Endodermal cell (in vitro differentiated cells): ENCODE data around the gene SPATS2. TPM values are rescaled to one million over a fixed set of nuclear protein-coding genes. Genes with fewer than 3 reads are reported as not detected.

ENCODE experiments used
- DNase-seq: peaks from one replicate; pipeline ENCODE4 v3.0.0-alpha.2; 2017
- H3K27ac ChIP-seq: 2 replicates; pipeline ENCODE4 v1.5.1; 2013; ENCODE audit warnings: mild to moderate bottlenecking, low read depth, low read length, moderate library complexity
- H3K27me3 ChIP-seq: 2 replicates; pipeline ENCODE4 v1.6.1; 2013; ENCODE audit warnings: mild to moderate bottlenecking, low read length, moderate library complexity; ENCODE audit not compliant: insufficient read depth, control insufficient read depth, poor library complexity, severe bottlenecking
- H3K36me3 ChIP-seq: 2 replicates; pipeline ENCODE4 v1.7.0; 2013; ENCODE audit warnings: mild to moderate bottlenecking, low read length, moderate library complexity; ENCODE audit not compliant: control insufficient read depth, insufficient read depth
- H3K4me1 ChIP-seq: one replicate; pipeline ENCODE4 v1.7.0; 2013; ENCODE audit warnings: low read length; ENCODE audit not compliant: control insufficient read depth, insufficient read depth
- H3K4me3 ChIP-seq: 2 replicates; pipeline ENCODE4 v1.5.1; 2013; ENCODE audit warnings: mild to moderate bottlenecking, low read length, moderate library complexity
- H3K9ac ChIP-seq: 2 replicates; pipeline ENCODE4 v1.6.1; 2013; ENCODE audit warnings: mild to moderate bottlenecking, low read length, moderate library complexity; ENCODE audit not compliant: poor library complexity, severe bottlenecking; ENCODE audit errors: extremely low read depth
- H3K9me3 ChIP-seq: 2 replicates; pipeline ENCODE4 v1.6.1; 2013; ENCODE audit warnings: mild to moderate bottlenecking, low read length, moderate library complexity; ENCODE audit not compliant: control insufficient read depth
- H3K27ac Mint-ChIP-seq: 2 replicates; pipeline ENCODE4 v1.8.0; 2020; ENCODE audit warnings: mixed read lengths
- H3K27me3 Mint-ChIP-seq: 2 replicates; pipeline ENCODE4 v1.8.0; 2021; ENCODE audit warnings: mild to moderate bottlenecking, mixed read lengths; ENCODE audit not compliant: insufficient read depth
- H3K36me3 Mint-ChIP-seq: 2 replicates; pipeline ENCODE4 v1.8.0; 2020; ENCODE audit warnings: low read depth, mixed read lengths
- H3K4me1 Mint-ChIP-seq: 2 replicates; pipeline ENCODE4 v1.8.0; 2020; ENCODE audit warnings: mixed read lengths
- H3K4me3 Mint-ChIP-seq: 2 replicates; pipeline ENCODE4 v1.8.0; 2020; ENCODE audit warnings: mild to moderate bottlenecking, moderate library complexity, mixed read lengths
- H3K9me3 Mint-ChIP-seq: 2 replicates; pipeline ENCODE4 v1.8.0; 2020; ENCODE audit warnings: mild to moderate bottlenecking, mixed read lengths
- WGBS, 2 experiments: methylation state at CpG; one replicate each; pipeline versions ENCODE4 v1.1.5 to v1.1.7; 2013; ENCODE audit warnings: missing lambda C conversion rate in 2 of 2, mixed read lengths in 1 of 2; ENCODE audit not compliant: insufficient coverage in 1 of 2, insufficient read length in 1 of 2; 5-methylcytosine and 5-hydroxymethylcytosine counted together
- total RNA-seq, 2 donors: library from RNA; stranded (reverse); fragmentation: NEBNext Ultra II Directional in 1 of 2; extraction: Animal tissue kit (Norgen Biotek cat#: 25700) in 1 of 2; gene quantifications; 2 replicates in 1 of 2; 3 replicates in 1 of 2; pipeline ENCODE4 v1.2.1, GENCODE V29; 2021
- TF ChIP-seq, protein P1 (sequence below): fragments of 200-600 bp; sonication (generic); conservative IDR thresholded peaks from 2 replicates; pipeline ENCODE4 v1.5.0; 2021; ENCODE audit warnings: antibody characterized with exemption, mild to moderate bottlenecking

SPATS2 gene
- total RNA-seq, 2 donors from 2014 or later: 50.2 to 64.8 TPM

DNA sequence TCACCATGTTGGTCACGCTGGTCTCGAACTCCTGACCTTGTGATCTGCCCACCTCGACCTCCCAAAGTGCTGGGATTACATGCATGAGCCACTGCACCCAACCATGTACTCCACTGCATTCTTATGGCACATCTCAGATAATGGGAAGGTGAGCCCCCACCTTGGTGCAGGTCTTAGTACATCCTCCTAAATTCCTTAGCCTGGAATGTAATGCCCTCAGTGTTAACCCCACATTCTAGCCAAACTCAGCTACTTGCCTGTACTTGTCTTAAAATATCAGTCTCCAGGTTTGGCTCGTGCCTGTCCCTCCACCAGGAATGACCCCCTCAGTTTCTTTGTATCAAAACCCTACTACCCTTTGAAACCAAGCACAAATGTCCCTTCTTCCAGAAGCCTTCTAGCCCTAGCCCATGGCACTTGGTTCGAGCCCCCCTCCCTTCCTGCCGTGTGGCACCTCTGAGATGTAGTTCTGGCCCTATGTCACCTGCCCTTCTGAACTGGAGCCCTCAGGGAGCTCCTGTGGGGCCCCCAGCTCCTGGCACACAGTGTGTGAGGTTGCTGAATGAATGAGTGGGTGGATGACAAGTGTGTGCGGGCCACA lies 179.9 kb downstream of the SPATS2 start:
- H3K9me3 Mint-ChIP-seq: no peaks in the 10 kb centered on the region
- WGBS, 2 experiments: 88 to 100% methylated on average over 4 to 7 of the region's 7 CpGs
- H3K4me3 Mint-ChIP-seq: no peak overlapping the region
- TF ChIP-seq, protein P1, sequence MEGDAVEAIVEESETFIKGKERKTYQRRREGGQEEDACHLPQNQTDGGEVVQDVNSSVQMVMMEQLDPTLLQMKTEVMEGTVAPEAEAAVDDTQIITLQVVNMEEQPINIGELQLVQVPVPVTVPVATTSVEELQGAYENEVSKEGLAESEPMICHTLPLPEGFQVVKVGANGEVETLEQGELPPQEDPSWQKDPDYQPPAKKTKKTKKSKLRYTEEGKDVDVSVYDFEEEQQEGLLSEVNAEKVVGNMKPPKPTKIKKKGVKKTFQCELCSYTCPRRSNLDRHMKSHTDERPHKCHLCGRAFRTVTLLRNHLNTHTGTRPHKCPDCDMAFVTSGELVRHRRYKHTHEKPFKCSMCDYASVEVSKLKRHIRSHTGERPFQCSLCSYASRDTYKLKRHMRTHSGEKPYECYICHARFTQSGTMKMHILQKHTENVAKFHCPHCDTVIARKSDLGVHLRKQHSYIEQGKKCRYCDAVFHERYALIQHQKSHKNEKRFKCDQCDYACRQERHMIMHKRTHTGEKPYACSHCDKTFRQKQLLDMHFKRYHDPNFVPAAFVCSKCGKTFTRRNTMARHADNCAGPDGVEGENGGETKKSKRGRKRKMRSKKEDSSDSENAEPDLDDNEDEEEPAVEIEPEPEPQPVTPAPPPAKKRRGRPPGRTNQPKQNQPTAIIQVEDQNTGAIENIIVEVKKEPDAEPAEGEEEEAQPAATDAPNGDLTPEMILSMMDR: no peak
- H3K36me3 Mint-ChIP-seq: no peaks in the 10 kb centered on the region
- no peak overlapping the region for H3K27ac Mint-ChIP-seq
- Histone ChIP-seq H3K27ac (no peak overlapping the region), H3K4me1 (peaks cover 7% of the 10 kb centered on the region), H3K36me3 (no peaks in the 10 kb centered on the region), H3K9me3 (no peaks in the 10 kb centered on the region), H3K4me3 (no peak overlapping the region), H3K9ac (no peak overlapping the region), H3K27me3 (peaks cover 69% of the 10 kb centered on the region)
- H3K4me1 Mint-ChIP-seq: peaks cover 24% of the 10 kb centered on the region
- H3K27me3 Mint-ChIP-seq: peaks cover 88% of the 10 kb centered on the region
- DNase-seq: no peak

DNA sequence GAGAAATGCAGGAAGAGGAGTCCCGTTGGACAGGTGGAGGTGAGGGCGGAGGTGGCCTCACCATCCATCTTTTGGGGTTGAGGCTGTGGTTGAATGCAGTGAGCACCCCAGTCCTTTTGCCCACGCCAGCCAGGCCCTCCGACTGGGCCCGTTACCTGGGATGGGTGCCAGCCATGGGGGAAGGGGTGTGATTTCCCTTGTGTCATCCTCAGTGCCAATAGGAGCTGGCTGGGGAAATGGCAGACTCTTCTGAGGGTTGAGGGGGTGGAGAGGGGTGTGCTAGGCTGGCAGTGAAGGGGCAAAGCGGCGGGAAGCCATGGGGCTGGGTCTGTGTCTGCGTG lies 181.2 kb downstream of the SPATS2 start:
- Mint-ChIP-seq H3K27me3 (peaks cover 85% of the 10 kb centered on the region), H3K36me3 (no peaks in the 10 kb centered on the region), H3K4me3 (no peak overlapping the region), H3K4me1 (peaks cover 25% of the 10 kb centered on the region), H3K9me3 (no peaks in the 10 kb centered on the region), H3K27ac (no peak overlapping the region)
- H3K4me1 ChIP-seq: peaks cover 7% of the 10 kb centered on the region
- H3K9me3 ChIP-seq: no peaks in the 10 kb centered on the region
- TF ChIP-seq, protein P1: no peak
- H3K4me3 ChIP-seq: no peak overlapping the region
- no peak for DNase-seq
- H3K36me3 ChIP-seq: no peaks in the 10 kb centered on the region
- peaks cover 57% of the 10 kb centered on the region for H3K27me3 ChIP-seq
- WGBS, 2 experiments: 92 to 100% methylated on average over 1 to 8 of the region's 8 CpGs
- H3K9ac ChIP-seq: no peak overlapping the region
- no peak overlapping the region for H3K27ac ChIP-seq

DNA sequence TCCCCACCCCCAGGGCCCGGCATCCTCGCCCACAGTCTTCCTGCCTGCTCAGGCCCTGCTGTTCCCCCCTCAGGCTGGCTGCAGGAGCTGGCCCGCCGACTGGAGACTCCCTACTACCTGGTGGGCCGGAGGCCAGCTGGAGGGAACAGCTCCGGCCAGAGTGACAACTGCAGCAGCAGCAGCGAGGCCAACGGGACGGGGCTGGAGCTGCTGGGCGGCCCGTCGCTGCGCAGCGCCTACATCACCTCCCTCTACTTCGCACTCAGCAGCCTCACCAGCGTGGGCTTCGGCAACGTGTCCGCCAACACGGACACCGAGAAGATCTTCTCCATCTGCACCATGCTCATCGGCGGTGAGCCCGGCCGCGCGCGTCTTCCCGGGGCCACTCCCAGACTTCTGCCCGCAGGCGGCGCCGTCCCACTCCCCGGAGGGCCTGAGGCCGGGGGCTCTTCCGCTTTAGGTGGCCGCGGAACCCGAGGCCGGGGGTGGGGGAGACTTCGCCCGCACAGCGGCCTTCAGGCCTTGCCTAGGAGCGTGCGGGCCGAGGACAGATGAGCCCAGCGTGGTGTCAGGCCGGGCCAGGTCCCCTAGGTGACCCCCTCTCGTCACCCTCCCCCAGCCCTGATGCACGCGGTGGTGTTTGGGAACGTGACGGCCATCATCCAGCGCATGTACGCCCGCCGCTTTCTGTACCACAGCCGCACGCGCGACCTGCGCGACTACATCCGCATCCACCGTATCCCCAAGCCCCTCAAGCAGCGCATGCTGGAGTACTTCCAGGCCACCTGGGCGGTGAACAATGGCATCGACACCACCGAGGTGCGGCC lies 181.8 kb downstream of the SPATS2 start:
- peak; percentile 87 for DNase-seq
- no peak overlapping the region for H3K27ac Mint-ChIP-seq
- Histone ChIP-seq H3K9ac (no peak overlapping the region), H3K4me3 (no peak overlapping the region), H3K27ac (no peak overlapping the region), H3K9me3 (no peaks in the 10 kb centered on the region), H3K4me1 (peaks cover 7% of the 10 kb centered on the region), H3K36me3 (no peaks in the 10 kb centered on the region), H3K27me3 (peaks cover 51% of the 10 kb centered on the region)
- H3K4me3 Mint-ChIP-seq: peak overlapping the region; percentile 47
- peaks cover 31% of the 10 kb centered on the region for H3K4me1 Mint-ChIP-seq
- 50 to 67% methylated on average over 32 to 70 of the region's 70 CpGs for WGBS, 2 experiments
- no peaks in the 10 kb centered on the region for H3K36me3 Mint-ChIP-seq
- TF ChIP-seq, protein P1: peak; percentile 75
- no peaks in the 10 kb centered on the region for H3K9me3 Mint-ChIP-seq
- peaks cover 80% of the 10 kb centered on the region for H3K27me3 Mint-ChIP-seq
